Colonic mucosa (tissue), 4 donors: ENCODE measurements around the gene PHF13. TPM values are rescaled to one million over a fixed set of nuclear protein-coding genes. Genes with fewer than 3 reads are reported as not detected.

ENCODE experiments used
- DNase-seq: peaks from one replicate; pipeline ENCODE4 v3.0.0-alpha.2; 2020
- H3K27ac ChIP-seq: fragments of 200-600 bp; one replicate; pipeline ENCODE4 v1.8.0; 2021
- H3K27me3 ChIP-seq: fragments of 200-600 bp; one replicate; pipeline ENCODE4 v1.8.0; 2021
- H3K36me3 ChIP-seq: fragments of 200-600 bp; one replicate; pipeline ENCODE4 v1.8.0; 2021
- H3K4me1 ChIP-seq: fragments of 200-600 bp; one replicate; pipeline ENCODE4 v1.8.0; 2021; ENCODE audit warnings: mild to moderate bottlenecking
- H3K4me3 ChIP-seq: fragments of 200-600 bp; one replicate; pipeline ENCODE4 v1.8.0; 2021
- H3K9ac ChIP-seq, 2 donors: one replicate each; pipeline ENCODE4 v1.7.0; 2013; ENCODE audit warnings: control low read depth in 2 of 2, low read depth in 2 of 2, low read length in 2 of 2
- H3K9me3 ChIP-seq: fragments of 200-600 bp; one replicate; pipeline ENCODE4 v1.8.0; 2021
- intact Hi-C: fragments of 100-400 bp; cut with DNase I; formaldehyde crosslinking; loops from one replicate; pipeline ENCODE4 v1.14.1; 2022
- total RNA-seq, 2 donors: library from RNA; stranded (reverse); fragmentation: NEBNext Ultra II Directional in 1 of 2; extraction: Animal tissue kit (Norgen Biotek cat#: 25700) in 1 of 2; gene quantifications; one replicate each; pipeline ENCODE4 v1.2.1, GENCODE V29; 2021
- TF ChIP-seq, protein P1 (sequence below): fragments of 200-600 bp; IDR thresholded peaks from one replicate; pipeline ENCODE4 v1.8.0; 2022; ENCODE audit warnings: antibody characterized with exemption, mild to moderate bottlenecking
- donor health status: healthy.
- donor health status: DM: no; HTN: no; CAD: no.
- donor health status: DM: no; HTN: no; CAD: no.

PHF13 gene
- total RNA-seq, 2 donors from 2014 or later: 8.0 to 13.4 TPM

GRCh38 chr1:6574025-6574620 is 39.4 kb upstream of the PHF13 start:
- H3K27me3 ChIP-seq: no peaks in the 10 kb centered on the region
- no peak overlapping the region for H3K4me3 ChIP-seq
- no peaks in the 10 kb centered on the region for H3K36me3 ChIP-seq
- TF ChIP-seq, protein P1, sequence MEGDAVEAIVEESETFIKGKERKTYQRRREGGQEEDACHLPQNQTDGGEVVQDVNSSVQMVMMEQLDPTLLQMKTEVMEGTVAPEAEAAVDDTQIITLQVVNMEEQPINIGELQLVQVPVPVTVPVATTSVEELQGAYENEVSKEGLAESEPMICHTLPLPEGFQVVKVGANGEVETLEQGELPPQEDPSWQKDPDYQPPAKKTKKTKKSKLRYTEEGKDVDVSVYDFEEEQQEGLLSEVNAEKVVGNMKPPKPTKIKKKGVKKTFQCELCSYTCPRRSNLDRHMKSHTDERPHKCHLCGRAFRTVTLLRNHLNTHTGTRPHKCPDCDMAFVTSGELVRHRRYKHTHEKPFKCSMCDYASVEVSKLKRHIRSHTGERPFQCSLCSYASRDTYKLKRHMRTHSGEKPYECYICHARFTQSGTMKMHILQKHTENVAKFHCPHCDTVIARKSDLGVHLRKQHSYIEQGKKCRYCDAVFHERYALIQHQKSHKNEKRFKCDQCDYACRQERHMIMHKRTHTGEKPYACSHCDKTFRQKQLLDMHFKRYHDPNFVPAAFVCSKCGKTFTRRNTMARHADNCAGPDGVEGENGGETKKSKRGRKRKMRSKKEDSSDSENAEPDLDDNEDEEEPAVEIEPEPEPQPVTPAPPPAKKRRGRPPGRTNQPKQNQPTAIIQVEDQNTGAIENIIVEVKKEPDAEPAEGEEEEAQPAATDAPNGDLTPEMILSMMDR: no peak
- H3K4me1 ChIP-seq: no peaks in the 10 kb centered on the region
- no peak for DNase-seq
- no peak overlapping the region for H3K27ac ChIP-seq
- H3K9ac ChIP-seq: no peak overlapping the region
- H3K9me3 ChIP-seq: no peaks in the 10 kb centered on the region
- intact Hi-C loops: no loop called here

DNA sequence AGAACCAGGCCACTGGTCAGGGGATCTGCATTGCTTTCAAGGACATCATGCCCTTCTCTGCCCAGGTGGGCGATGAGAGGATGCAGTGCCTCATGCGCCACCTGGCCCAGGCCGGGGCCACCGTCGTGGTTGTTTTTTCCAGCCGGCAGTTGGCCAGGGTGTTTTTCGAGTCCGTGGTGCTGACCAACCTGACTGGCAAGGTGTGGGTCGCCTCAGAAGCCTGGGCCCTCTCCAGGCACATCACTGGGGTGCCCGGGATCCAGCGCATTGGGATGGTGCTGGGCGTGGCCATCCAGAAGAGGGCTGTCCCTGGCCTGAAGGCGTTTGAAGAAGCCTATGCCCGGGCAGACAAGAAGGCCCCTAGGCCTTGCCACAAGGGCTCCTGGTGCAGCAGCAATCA is 38.7 kb upstream of the PHF13 start:
- Histone ChIP-seq H3K27ac (no peak overlapping the region), H3K4me3 (no peak overlapping the region), H3K27me3 (no peaks in the 10 kb centered on the region), H3K9me3 (no peaks in the 10 kb centered on the region), H3K36me3 (no peaks in the 10 kb centered on the region), H3K9ac (no peak overlapping the region), H3K4me1 (peaks cover 3% of the 10 kb centered on the region)
- no peak for DNase-seq
- intact Hi-C loops: no loop called here
- TF ChIP-seq, protein P1: no peak

GRCh38 chr1:6577831-6578525 is 35.6 kb upstream of the PHF13 start:
- no peaks in the 10 kb centered on the region for H3K9me3 ChIP-seq
- no peaks in the 10 kb centered on the region for H3K36me3 ChIP-seq
- no peak for DNase-seq
- intact Hi-C loops: no loop called here
- no peak overlapping the region for H3K9ac ChIP-seq
- H3K27me3 ChIP-seq: no peaks in the 10 kb centered on the region
- H3K27ac ChIP-seq: no peak overlapping the region
- H3K4me3 ChIP-seq: no peak overlapping the region
- TF ChIP-seq, protein P1: no peak
- peaks cover 16% of the 10 kb centered on the region for H3K4me1 ChIP-seq

DNA sequence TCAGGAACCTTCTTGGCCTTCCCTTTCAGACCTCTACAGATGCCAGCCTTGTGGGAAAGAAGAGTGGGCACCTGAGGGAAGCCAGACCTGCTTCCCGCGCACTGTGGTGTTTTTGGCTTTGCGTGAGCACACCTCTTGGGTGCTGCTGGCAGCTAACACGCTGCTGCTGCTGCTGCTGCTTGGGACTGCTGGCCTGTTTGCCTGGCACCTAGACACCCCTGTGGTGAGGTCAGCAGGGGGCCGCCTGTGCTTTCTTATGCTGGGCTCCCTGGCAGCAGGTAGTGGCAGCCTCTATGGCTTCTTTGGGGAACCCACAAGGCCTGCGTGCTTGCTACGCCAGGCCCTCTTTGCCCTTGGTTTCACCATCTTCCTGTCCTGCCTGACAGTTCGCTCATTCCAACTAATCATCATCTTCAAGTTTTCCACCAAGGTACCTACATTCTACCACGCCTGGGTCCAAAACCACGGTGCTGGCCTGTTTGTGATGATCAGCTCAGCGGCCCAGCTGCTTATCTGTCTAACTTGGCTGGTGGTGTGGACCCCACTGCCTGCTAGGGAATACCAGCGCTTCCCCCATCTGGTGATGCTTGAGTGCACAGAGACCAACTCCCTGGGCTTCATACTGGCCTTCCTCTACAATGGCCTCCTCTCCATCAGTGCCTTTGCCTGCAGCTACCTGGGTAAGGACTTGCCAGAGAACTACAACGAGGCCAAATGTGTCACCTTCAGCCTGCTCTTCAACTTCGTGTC is 34.7 kb upstream of the PHF13 start:
- H3K9ac ChIP-seq: peak overlapping the region; percentile 68 to 88
- no peaks in the 10 kb centered on the region for H3K9me3 ChIP-seq
- no peak for DNase-seq
- peaks cover 16% of the 10 kb centered on the region for H3K4me1 ChIP-seq
- H3K27me3 ChIP-seq: no peaks in the 10 kb centered on the region
- intact Hi-C loops: no loop called here
- H3K4me3 ChIP-seq: peak overlapping the region; percentile 91
- TF ChIP-seq, protein P1: no peak
- no peak overlapping the region for H3K27ac ChIP-seq
- no peaks in the 10 kb centered on the region for H3K36me3 ChIP-seq

- peaks cover 16% of the 10 kb centered on the region for H3K4me1 ChIP-seq
These were observed 34.0 kb upstream of the PHF13 start, which contains the start of gene ZBTB48 for GRCh38 chr1:6579374-6580118. Gene ZBTB48, plus strand, starts transcription at chr1:6579994. Its CDS starts 616 bp downstream, at chr1:6580610.

More at GRCh38 chr1:6579374-6580118, 34.0 kb upstream of the PHF13 start, which contains the start of gene ZBTB48:
- Histone ChIP-seq H3K27me3 (no peaks in the 10 kb centered on the region), H3K9me3 (no peaks in the 10 kb centered on the region), H3K27ac (peak within 1 kb of the TSS; percentile 84), H3K4me3 (peak within 1 kb of the TSS; percentile 91), H3K9ac (peak within 1 kb of the TSS; percentile 88 to 97), H3K36me3 (no peaks in the 10 kb centered on the region)
- peak; percentile 100 for DNase-seq
- intact Hi-C loops: no loop called here
- TF ChIP-seq, protein P1: no peak
